Suprapubic skin (tissue), 4 donors: ENCODE results near the gene MYO9B. TPM values are rescaled to one million over a fixed set of nuclear protein-coding genes. Genes with fewer than 3 reads are reported as not detected.
A peak's percentile ranks its signal among the peaks of the same experiment; 100 is the strongest.

Source experiments
- DNase-seq, 2 donors: peaks; one replicate each; pipeline ENCODE4 v3.0.0-alpha.2; 2019; ENCODE audit warnings: low spot score in 2 of 2
- H3K27ac ChIP-seq: fragments of 200-600 bp; sonication (generic); one replicate; pipeline ENCODE4 v1.5.1; 2019
- H3K27me3 ChIP-seq: fragments of 200-600 bp; sonication (generic); one replicate; pipeline ENCODE4 v1.5.1; 2019
- H3K36me3 ChIP-seq: fragments of 200-600 bp; sonication (generic); one replicate; pipeline ENCODE4 v1.5.1; 2019
- H3K4me1 ChIP-seq: fragments of 200-600 bp; sonication (generic); one replicate; pipeline ENCODE4 v1.5.1; 2019
- H3K4me3 ChIP-seq: fragments of 200-600 bp; sonication (generic); one replicate; pipeline ENCODE4 v1.5.1; 2019; ENCODE audit warnings: mild to moderate bottlenecking
- H3K9me3 ChIP-seq: fragments of 200-600 bp; sonication (generic); one replicate; pipeline ENCODE4 v1.5.1; 2019
- EP300 ChIP-seq: sonication (generic); formaldehyde crosslinking; IDR thresholded peaks from one replicate; pipeline ENCODE4 v1.6.1; 2017; ENCODE audit warnings: antibody characterized with exemption
- POLR2A ChIP-seq, 2 donors: fragments of 450-650 bp; IDR thresholded peaks; one replicate each; pipeline ENCODE4 v1.6.1; 2017; ENCODE audit warnings: antibody characterized with exemption in 2 of 2, mild to moderate bottlenecking in 2 of 2, moderate library complexity in 2 of 2
- POLR2AphosphoS5 ChIP-seq, 3 donors: sonication (generic); formaldehyde crosslinking; IDR thresholded peaks; one replicate each; pipeline ENCODE4 v1.6.1; 2017; ENCODE audit warnings: antibody characterized with exemption in 3 of 3
- WGBS: methylation state at CpG from one replicate; pipeline ENCODE4 v1.1.5; 2018; 5-methylcytosine and 5-hydroxymethylcytosine counted together
- total RNA-seq, 4 donors: library from RNA; depleted of rRNA; stranded (reverse); fragments of >200 nt; gene quantifications; one replicate each; pipeline ENCODE4 v1.1.0, GENCODE V29; 2016
- TF ChIP-seq, protein P1 (sequence below), 2 donors: fragments of 200-600 bp in 1 of 2; fragments of 450-650 bp in 1 of 2; sonication (generic) in 1 of 2; IDR thresholded peaks; one replicate each; pipeline ENCODE4 v1.5.1; 2016 to 2019; ENCODE audit warnings: antibody characterized with exemption in 2 of 2, mild to moderate bottlenecking in 1 of 2, moderate library complexity in 1 of 2

Gene MYO9B
- total RNA-seq, 4 donors from 2014 or later, result 43.6 to 99.9 (median 69.5) TPM

GRCh38 chr19:17215127-17215971, 139.8 kb downstream of the MYO9B start, which contains the start of gene USE1:
USE1 (plus strand) TSS chr19:17215357; CDS start chr19:17215406, 49 bp downstream.
- Histone ChIP-seq H3K4me1 (peaks cover 18% of the 10 kb centered on the region), H3K9me3 (no peaks in the 10 kb centered on the region), H3K36me3 (peaks cover 38% of the 10 kb centered on the region), H3K4me3 (peak within 1 kb of the TSS; percentile 72), H3K27me3 (no peaks in the 10 kb centered on the region), H3K27ac (peak within 1 kb of the TSS; percentile 92)
- DNase-seq, result peak; percentile 96
- 4% methylated on average over 19 of the region's 56 CpGs for WGBS
- TF ChIP-seq EP300, result no peak
- peak in 2 of 3 donors; percentile 85 to 92 for TF ChIP-seq POLR2AphosphoS5 (IDR thresholded peaks at IDR 0.05)
- TF ChIP-seq, protein P1, sequence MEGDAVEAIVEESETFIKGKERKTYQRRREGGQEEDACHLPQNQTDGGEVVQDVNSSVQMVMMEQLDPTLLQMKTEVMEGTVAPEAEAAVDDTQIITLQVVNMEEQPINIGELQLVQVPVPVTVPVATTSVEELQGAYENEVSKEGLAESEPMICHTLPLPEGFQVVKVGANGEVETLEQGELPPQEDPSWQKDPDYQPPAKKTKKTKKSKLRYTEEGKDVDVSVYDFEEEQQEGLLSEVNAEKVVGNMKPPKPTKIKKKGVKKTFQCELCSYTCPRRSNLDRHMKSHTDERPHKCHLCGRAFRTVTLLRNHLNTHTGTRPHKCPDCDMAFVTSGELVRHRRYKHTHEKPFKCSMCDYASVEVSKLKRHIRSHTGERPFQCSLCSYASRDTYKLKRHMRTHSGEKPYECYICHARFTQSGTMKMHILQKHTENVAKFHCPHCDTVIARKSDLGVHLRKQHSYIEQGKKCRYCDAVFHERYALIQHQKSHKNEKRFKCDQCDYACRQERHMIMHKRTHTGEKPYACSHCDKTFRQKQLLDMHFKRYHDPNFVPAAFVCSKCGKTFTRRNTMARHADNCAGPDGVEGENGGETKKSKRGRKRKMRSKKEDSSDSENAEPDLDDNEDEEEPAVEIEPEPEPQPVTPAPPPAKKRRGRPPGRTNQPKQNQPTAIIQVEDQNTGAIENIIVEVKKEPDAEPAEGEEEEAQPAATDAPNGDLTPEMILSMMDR (IDR thresholded peaks at IDR 0.05), result no peak
- peak in 1 of 2 donors; percentile 58 for TF ChIP-seq POLR2A (IDR thresholded peaks at IDR 0.05)

- Histone ChIP-seq H3K9me3 (no peaks in the 10 kb centered on the region), H3K4me3 (peak overlapping the region; percentile 72), H3K27ac (no peak overlapping the region), H3K36me3 (peaks cover 30% of the 10 kb centered on the region), H3K27me3 (no peaks in the 10 kb centered on the region), H3K4me1 (peaks cover 21% of the 10 kb centered on the region)
- 66% methylated on average over 13 of the region's 13 CpGs for WGBS
- DNase-seq, result no peak
- TF ChIP-seq, protein P1 (IDR thresholded peaks at IDR 0.05), result no peak
- TF ChIP-seq POLR2AphosphoS5 (IDR thresholded peaks at IDR 0.05) (no peak), EP300 (no peak), POLR2A (IDR thresholded peaks at IDR 0.05) (no peak)
Observed at GRCh38 chr19:17216058-17216670, 140.6 kb downstream of the MYO9B start.

GRCh38 chr19:17219286-17219685, 143.7 kb downstream of the MYO9B start:
- Histone ChIP-seq H3K4me3 (no peak overlapping the region), H3K9me3 (no peaks in the 10 kb centered on the region), H3K27ac (no peak overlapping the region), H3K4me1 (peaks cover 21% of the 10 kb centered on the region), H3K27me3 (no peaks in the 10 kb centered on the region), H3K36me3 (peaks cover 14% of the 10 kb centered on the region)
- 98% methylated on average over 7 of the region's 8 CpGs for WGBS
- DNase-seq, result no peak
- TF ChIP-seq EP300, result no peak
- no peak for TF ChIP-seq POLR2A (IDR thresholded peaks at IDR 0.05)
- TF ChIP-seq POLR2AphosphoS5 (IDR thresholded peaks at IDR 0.05), result no peak
- TF ChIP-seq, protein P1 (IDR thresholded peaks at IDR 0.05), result no peak

DNA sequence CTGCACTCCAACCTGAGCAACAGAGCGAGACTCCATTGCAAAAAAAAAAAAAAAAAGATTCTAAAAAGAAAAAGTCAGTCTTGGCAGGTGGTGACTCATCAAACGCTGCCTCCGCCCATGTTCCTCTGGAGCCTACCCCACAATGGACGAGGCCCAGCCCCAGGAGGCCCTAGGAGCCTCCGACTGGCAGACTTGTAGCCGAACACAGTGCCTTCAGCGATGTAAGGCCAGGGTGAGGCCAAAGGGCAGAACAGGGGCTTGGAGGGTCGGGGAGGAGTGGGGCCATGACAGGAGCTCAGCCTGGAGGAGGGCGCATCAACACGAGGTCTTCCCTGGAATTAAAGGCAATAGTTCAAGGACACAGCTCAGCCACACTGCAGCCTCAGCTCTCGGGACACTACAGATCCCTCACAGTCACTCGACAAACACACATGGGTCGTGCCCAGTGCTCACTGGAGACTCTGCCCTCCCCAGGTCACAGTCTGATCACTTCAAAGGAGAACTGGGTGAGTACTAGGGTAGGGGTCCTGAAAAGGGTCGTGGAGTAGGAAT, 144.7 kb downstream of the MYO9B start:
- Histone ChIP-seq H3K9me3 (no peaks in the 10 kb centered on the region), H3K4me3 (no peak overlapping the region), H3K27ac (peak overlapping the region; percentile 34), H3K4me1 (peaks cover 15% of the 10 kb centered on the region), H3K36me3 (peaks cover 14% of the 10 kb centered on the region), H3K27me3 (no peaks in the 10 kb centered on the region)
- TF ChIP-seq POLR2AphosphoS5 (IDR thresholded peaks at IDR 0.05) (no peak), EP300 (no peak), POLR2A (IDR thresholded peaks at IDR 0.05) (no peak)
- TF ChIP-seq, protein P1 (IDR thresholded peaks at IDR 0.05), result no peak
- 23% methylated on average over 12 of the region's 14 CpGs for WGBS
- no peak for DNase-seq

GRCh38 chr19:17225053-17225452, 149.5 kb downstream of the MYO9B start:
- no peak for DNase-seq
- WGBS, result 82% methylated on average over 10 of the region's 10 CpGs
- Histone ChIP-seq H3K36me3 (peaks cover 3% of the 10 kb centered on the region), H3K4me1 (peaks cover 29% of the 10 kb centered on the region), H3K4me3 (no peak overlapping the region), H3K27ac (no peak overlapping the region), H3K27me3 (no peaks in the 10 kb centered on the region), H3K9me3 (no peaks in the 10 kb centered on the region)
- TF ChIP-seq POLR2AphosphoS5 (IDR thresholded peaks at IDR 0.05) (no peak), POLR2A (IDR thresholded peaks at IDR 0.05) (no peak), EP300 (no peak)
- TF ChIP-seq, protein P1 (IDR thresholded peaks at IDR 0.05), result no peak
